ENCODE measurements around the gene SLC26A6. TPM values are rescaled to one million over a fixed set of nuclear protein-coding genes. Genes with fewer than 3 reads are reported as not detected.

Gene SLC26A6
- total RNA-seq, 2 donors from 2014 or later = 94.9 to 112 TPM

DNA sequence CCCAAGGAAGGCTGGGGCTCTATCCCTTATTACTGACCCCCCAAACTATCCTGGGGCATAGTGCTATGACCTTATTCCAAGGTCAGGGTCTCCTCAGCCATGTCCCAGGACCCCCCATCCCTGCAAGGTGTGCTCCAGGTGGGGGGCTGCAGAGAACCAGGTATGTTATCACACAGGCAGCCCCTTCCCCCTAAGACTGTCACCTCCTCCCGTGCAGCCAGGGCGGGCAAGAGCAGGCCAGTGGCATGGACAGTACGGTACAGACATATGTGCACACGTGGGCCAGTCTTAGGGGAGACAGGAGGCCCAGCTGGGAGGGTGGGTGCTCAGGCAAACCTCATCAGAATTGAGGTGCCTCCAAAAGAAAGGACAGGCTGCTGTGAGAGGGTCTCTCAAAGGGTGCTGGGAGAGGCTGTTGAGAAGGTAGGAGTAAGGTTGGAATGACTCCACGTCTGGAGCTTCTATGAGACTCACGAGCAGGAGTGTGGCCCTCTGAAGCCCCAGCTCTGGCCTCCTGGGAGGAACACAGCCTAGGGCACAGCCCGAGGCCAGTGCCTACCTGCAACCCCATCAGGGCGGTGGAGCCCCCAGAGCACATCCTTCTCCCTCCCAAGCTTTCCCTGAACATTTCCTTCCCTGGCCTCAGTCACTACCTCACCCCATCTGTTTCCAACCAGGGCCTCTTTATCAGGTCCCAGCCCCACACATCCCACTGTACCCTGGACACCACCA lies 38.4 kb downstream of the SLC26A6 start:
- H3K27me3 ChIP-seq = peaks cover 9% of the 10 kb centered on the region
- no peak for TF ChIP-seq CTCF (IDR thresholded peaks at IDR 0.05)
- no peak for DNase-seq
- no peak overlapping the region for H3K4me3 ChIP-seq
- H3K4me1 ChIP-seq = peaks cover 10% of the 10 kb centered on the region
- peaks cover 20% of the 10 kb centered on the region for H3K36me3 ChIP-seq
- intact Hi-C loops (cut with DNase I) = no loop called here
- no peaks in the 10 kb centered on the region for H3K9me3 ChIP-seq
- H3K9ac ChIP-seq (ENCODE audit: low read depth in 2 of 2, low read length in 2 of 2) = peak overlapping the region in 1 of 2 donors; percentile 28
- no peak overlapping the region for H3K27ac ChIP-seq

- TF ChIP-seq CTCF (IDR thresholded peaks at IDR 0.05) = no peak
- Histone ChIP-seq H3K9ac (ENCODE audit: low read depth in 2 of 2, low read length in 2 of 2) (no peak overlapping the region), H3K4me1 (peaks cover 10% of the 10 kb centered on the region), H3K4me3 (no peak overlapping the region), H3K9me3 (no peaks in the 10 kb centered on the region), H3K36me3 (peaks cover 15% of the 10 kb centered on the region), H3K27ac (no peak overlapping the region), H3K27me3 (peaks cover 9% of the 10 kb centered on the region)
- intact Hi-C loops (cut with DNase I) = no loop called here
- no peak for DNase-seq
Measured at GRCh38 chr3:48596157-48596556, 39.1 kb downstream of the SLC26A6 start.

GRCh38 chr3:48595526-48596121 lies 39.6 kb downstream of the SLC26A6 start:
- Histone ChIP-seq H3K4me1 (peaks cover 10% of the 10 kb centered on the region), H3K4me3 (no peak overlapping the region), H3K9me3 (no peaks in the 10 kb centered on the region), H3K27me3 (peaks cover 9% of the 10 kb centered on the region), H3K27ac (no peak overlapping the region), H3K9ac (ENCODE audit: low read depth in 2 of 2, low read length in 2 of 2) (no peak overlapping the region), H3K36me3 (peaks cover 11% of the 10 kb centered on the region)
- TF ChIP-seq CTCF (IDR thresholded peaks at IDR 0.05) = no peak
- no peak for DNase-seq
- intact Hi-C loops (cut with DNase I) = no loop called here

- Histone ChIP-seq H3K4me3 (peak within 1 kb of the TSS; percentile 11), H3K27me3 (peaks cover 9% of the 10 kb centered on the region), H3K36me3 (peaks cover 9% of the 10 kb centered on the region), H3K9me3 (no peaks in the 10 kb centered on the region), H3K4me1 (peaks cover 10% of the 10 kb centered on the region), H3K9ac (ENCODE audit: low read depth in 2 of 2, low read length in 2 of 2) (peak within 1 kb of the TSS in 1 of 2 donors; percentile 63), H3K27ac (no peak within 1 kb of the TSS)
- no peak for DNase-seq
- intact Hi-C loops (cut with DNase I) = no loop called here
- TF ChIP-seq CTCF (IDR thresholded peaks at IDR 0.05) = no peak
Measured at GRCh38 chr3:48595075-48595525, 40.2 kb downstream of the SLC26A6 start, which contains the start of gene COL7A1. Gene COL7A1, minus strand, starts transcription at chr3:48595329. Its CDS starts 170 bp downstream, at chr3:48595159.

DNA sequence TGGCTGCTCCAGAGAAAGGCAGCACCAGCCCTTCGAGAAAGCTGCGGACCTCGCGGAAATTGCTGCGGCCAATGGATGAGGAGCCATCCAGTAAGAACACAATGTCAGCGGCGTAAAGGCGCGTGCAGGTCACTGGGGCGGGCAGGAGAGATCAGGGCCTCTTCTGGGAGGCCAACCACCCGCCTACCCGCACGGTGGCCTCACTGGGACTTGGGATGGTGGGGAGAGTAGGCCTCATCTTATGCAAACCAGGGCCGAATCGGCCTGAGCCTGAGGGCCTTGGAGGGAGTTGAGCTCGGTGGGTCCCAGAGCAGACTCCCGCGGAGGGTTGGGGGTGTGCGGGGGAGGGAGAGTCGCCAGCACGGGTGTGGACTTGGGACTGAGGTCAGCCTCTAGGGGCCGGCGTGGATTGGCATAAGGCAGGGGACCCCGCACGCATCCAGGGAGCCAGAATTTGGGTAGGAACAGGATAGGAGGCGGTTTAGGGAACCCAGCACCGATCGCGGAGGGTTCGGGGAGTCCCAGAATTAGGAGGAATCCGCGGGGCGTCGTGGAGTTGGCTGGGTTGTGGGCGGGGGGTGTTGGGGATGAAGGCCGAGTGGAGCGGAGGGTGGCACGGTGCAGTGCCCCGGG lies 40.7 kb downstream of the SLC26A6 start:
- H3K4me1 ChIP-seq = peaks cover 10% of the 10 kb centered on the region
- DNase-seq = no peak
- peak overlapping the region in 1 of 2 donors; percentile 63 for H3K9ac ChIP-seq (ENCODE audit: low read depth in 2 of 2, low read length in 2 of 2)
- H3K27ac ChIP-seq = no peak overlapping the region
- peak overlapping the region; percentile 11 for H3K4me3 ChIP-seq
- peaks cover 3% of the 10 kb centered on the region for H3K36me3 ChIP-seq
- peaks cover 9% of the 10 kb centered on the region for H3K27me3 ChIP-seq
- intact Hi-C loops (cut with DNase I) = no loop called here
- no peak for TF ChIP-seq CTCF (IDR thresholded peaks at IDR 0.05)
- no peaks in the 10 kb centered on the region for H3K9me3 ChIP-seq

Measured in colonic mucosa (tissue), 4 donors.